K562 (cell line): ENCODE results near the gene DYNLT3. TPM values are rescaled to one million over a fixed set of nuclear protein-coding genes. Genes with fewer than 3 reads are reported as not detected.

Source experiments
- CCAR2 ChIP-seq: fragments of 200-400 bp; formaldehyde crosslinking; IDR thresholded peaks from 2 replicates; pipeline ENCODE4 v1.6.1; 2017; ENCODE audit warnings: mild to moderate bottlenecking, low read depth, low read length
- ESRRA ChIP-seq: fragments of 450-650 bp; IDR thresholded peaks from 2 replicates; pipeline ENCODE4 v1.6.1; 2014; ENCODE audit warnings: low read depth, mild to moderate bottlenecking, moderate library complexity, borderline replicate concordance
- FOXK2 ChIP-seq, 2 experiments: fragments of 450-650 bp; IDR thresholded peaks in 1 of 2; conservative IDR thresholded peaks in 1 of 2; 2 replicates each; pipeline ENCODE4 v1.6.1; 2016; ENCODE audit warnings: low read depth in 2 of 2, mild to moderate bottlenecking in 1 of 2
- KAT7 ChIP-seq: sonication (generic); formaldehyde crosslinking; IDR thresholded peaks from 2 replicates; pipeline ENCODE4 v1.8.0; 2022; ENCODE audit warnings: missing genetic modification reagents, mild to moderate bottlenecking, borderline replicate concordance
- MAFG ChIP-seq: fragments of 450-650 bp; conservative IDR thresholded peaks from 2 replicates; pipeline ENCODE4 v1.6.1; 2016; ENCODE audit warnings: missing genetic modification characterization, missing compliant biosample characterization
- NR2F6 ChIP-seq: fragments of 450-650 bp; formaldehyde crosslinking; IDR thresholded peaks from 2 replicates; pipeline ENCODE4 v1.4.0; 2020; ENCODE audit warnings: mild to moderate bottlenecking
- PCBP1 ChIP-seq: fragments of 200-400 bp; formaldehyde crosslinking; IDR thresholded peaks from 2 replicates; pipeline ENCODE4 v1.6.1; 2018; ENCODE audit warnings: mild to moderate bottlenecking, low read depth, low read length; ENCODE audit not compliant: poor library complexity, severe bottlenecking
- SMAD1 ChIP-seq: fragments of 150-350 bp; IDR thresholded peaks from 2 replicates; pipeline ENCODE4 v1.6.1; 2014; ENCODE audit warnings: low read length, low read depth; ENCODE audit not compliant: partially characterized antibody
- SMARCC2 ChIP-seq: fragments of 450-650 bp; IDR thresholded peaks from 2 replicates; pipeline ENCODE4 v1.6.1; 2017; ENCODE audit warnings: antibody characterized with exemption, moderate library complexity, mild to moderate bottlenecking, low read depth
- SPI1 ChIP-seq: IDR thresholded peaks from 2 replicates; pipeline ENCODE4 v1.6.1; 2011; ENCODE audit warnings: low read depth, low read length, control low read depth, borderline replicate concordance
- TCF3 ChIP-seq: sonication (generic); formaldehyde crosslinking; IDR thresholded peaks from 2 replicates; pipeline ENCODE4 v1.4.0; 2020; ENCODE audit warnings: mild to moderate bottlenecking, missing genetic modification reagents
- ZNF121 ChIP-seq: sonication (generic); formaldehyde crosslinking; conservative IDR thresholded peaks from 2 replicates; pipeline ENCODE4 v1.8.0; 2022; ENCODE audit warnings: missing genetic modification reagents
- ZNF134 ChIP-seq: fragments of 250-450 bp; sonication (Bioruptor Pico); conservative IDR thresholded peaks from 2 replicates; pipeline ENCODE4 v1.4.0; 2020
- ZNF184 ChIP-seq: sonication (generic); formaldehyde crosslinking; IDR thresholded peaks from 2 replicates; pipeline ENCODE4 v1.5.0; 2020; ENCODE audit warnings: missing genetic modification reagents
- ZNF217 ChIP-seq: sonication (generic); formaldehyde crosslinking; IDR thresholded peaks from 2 replicates; pipeline ENCODE4 v1.8.0; 2022; ENCODE audit warnings: mild to moderate bottlenecking, missing genetic modification reagents
- ZNF707 ChIP-seq: fragments of 250-450 bp; sonication (Bioruptor Pico); conservative IDR thresholded peaks from 2 replicates; pipeline ENCODE4 v1.8.0; 2022; ENCODE audit warnings: inconsistent platforms, mild to moderate bottlenecking, moderate library complexity
- polyA plus RNA-seq, 8 experiments: library from polyadenylated mRNA; depleted of rRNA in 4 of 8; stranded (reverse) in 5 of 8; unstranded in 3 of 8; fragments of >200 nt; fragmentation: Nextera tagmentation in 2 of 8; fragmentation: Illumina TruSeq in 1 of 8; extraction: Ambion mirVana in 2 of 8; extraction: Trizol in 1 of 8; gene quantifications; 2 replicates each; pipeline versions ENCODE4 v1.2.1 to v1.2.3, GENCODE V29; 2011 to 2014; ENCODE audit warnings: inconsistent platforms in 1 of 8, missing spikeins in 1 of 8
- total RNA-seq, 7 experiments: library from RNA; depleted of rRNA in 6 of 7; stranded (reverse); fragments of >200 nt in 6 of 7; fragmentation: Illumina TruSeq in 2 of 7; extraction: Trizol in 2 of 7; gene quantifications; 2 replicates each; pipeline versions ENCODE4 v1.2.1 to v1.2.3, GENCODE V29; 2011 to 2021; ENCODE audit warnings: low replicate concordance in 1 of 7
- TF ChIP-seq, protein P1 (sequence below): fragments of 150-350 bp; conservative IDR thresholded peaks from 2 replicates; pipeline ENCODE4 v1.6.1; 2014; ENCODE audit warnings: low read length
- TF ChIP-seq, protein P2 (sequence below): fragments of 450-650 bp; formaldehyde crosslinking; conservative IDR thresholded peaks from 2 replicates; pipeline ENCODE4 v1.4.0; 2022; ENCODE audit warnings: mild to moderate bottlenecking, missing genetic modification characterization
- TF ChIP-seq, protein P3 (sequence below): IDR thresholded peaks from 2 replicates; pipeline ENCODE4 v1.6.1; 2012; ENCODE audit warnings: low read depth, low read length, improper control_type of control experiment, borderline replicate concordance
- TF ChIP-seq, protein P4 (sequence below), 2 experiments: IDR thresholded peaks in 1 of 2; conservative IDR thresholded peaks in 1 of 2; 2 replicates each; pipeline ENCODE4 v1.6.1; 2016; ENCODE audit warnings: low read depth in 2 of 2, mild to moderate bottlenecking in 1 of 2, missing compliant biosample characterization in 1 of 2, missing genetic modification characterization in 1 of 2, moderate library complexity in 1 of 2

DYNLT3 gene
- total and polyA plus RNA-seq, 9 of the 15 experiments (the other 6 are each of a cell fraction or from before 2014, with no cell fraction given) = 4.5 to 17.5 (median 8.3) TPM

DNA sequence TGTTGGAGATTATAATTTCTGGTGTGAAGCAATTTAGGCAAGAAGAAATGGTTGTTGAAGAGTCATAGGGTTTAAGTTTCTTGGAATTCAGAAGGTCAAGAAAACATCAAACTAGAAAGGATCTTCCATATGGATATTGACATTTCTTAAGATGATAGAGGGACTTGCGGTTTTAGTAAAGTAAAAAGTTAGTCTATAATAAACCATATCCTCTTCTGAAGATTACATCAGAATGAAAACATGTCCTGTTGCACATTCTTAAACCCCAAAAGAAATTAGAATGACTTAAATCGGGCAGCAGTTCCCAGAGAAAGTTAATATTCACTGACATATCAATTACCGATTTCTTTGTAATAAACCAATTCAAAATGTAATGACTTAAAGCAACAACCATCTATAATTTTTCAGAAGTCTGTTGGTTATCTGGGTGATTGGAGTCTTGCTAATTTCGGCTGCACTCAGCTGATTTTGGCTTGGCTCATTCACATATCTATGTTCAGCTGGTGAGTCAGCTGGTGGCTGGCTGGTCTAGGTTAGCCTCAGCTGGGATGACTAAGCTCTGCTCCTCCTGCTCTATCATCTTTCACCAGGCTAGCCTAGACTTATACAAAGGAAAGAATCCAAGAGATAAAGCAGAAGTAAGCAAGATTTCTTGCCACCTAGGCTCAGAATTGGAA lies 24.4 kb upstream of the DYNLT3 start (continued):
- TF ChIP-seq, protein P1, sequence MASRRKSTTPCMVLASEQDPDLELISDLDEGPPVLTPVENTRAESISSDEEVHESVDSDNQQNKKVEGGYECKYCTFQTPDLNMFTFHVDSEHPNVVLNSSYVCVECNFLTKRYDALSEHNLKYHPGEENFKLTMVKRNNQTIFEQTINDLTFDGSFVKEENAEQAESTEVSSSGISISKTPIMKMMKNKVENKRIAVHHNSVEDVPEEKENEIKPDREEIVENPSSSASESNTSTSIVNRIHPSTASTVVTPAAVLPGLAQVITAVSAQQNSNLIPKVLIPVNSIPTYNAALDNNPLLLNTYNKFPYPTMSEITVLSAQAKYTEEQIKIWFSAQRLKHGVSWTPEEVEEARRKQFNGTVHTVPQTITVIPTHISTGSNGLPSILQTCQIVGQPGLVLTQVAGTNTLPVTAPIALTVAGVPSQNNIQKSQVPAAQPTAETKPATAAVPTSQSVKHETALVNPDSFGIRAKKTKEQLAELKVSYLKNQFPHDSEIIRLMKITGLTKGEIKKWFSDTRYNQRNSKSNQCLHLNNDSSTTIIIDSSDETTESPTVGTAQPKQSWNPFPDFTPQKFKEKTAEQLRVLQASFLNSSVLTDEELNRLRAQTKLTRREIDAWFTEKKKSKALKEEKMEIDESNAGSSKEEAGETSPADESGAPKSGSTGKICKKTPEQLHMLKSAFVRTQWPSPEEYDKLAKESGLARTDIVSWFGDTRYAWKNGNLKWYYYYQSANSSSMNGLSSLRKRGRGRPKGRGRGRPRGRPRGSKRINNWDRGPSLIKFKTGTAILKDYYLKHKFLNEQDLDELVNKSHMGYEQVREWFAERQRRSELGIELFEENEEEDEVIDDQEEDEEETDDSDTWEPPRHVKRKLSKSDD = no peak
- no peak for TF ChIP-seq PCBP1
- TF ChIP-seq, protein P2, sequence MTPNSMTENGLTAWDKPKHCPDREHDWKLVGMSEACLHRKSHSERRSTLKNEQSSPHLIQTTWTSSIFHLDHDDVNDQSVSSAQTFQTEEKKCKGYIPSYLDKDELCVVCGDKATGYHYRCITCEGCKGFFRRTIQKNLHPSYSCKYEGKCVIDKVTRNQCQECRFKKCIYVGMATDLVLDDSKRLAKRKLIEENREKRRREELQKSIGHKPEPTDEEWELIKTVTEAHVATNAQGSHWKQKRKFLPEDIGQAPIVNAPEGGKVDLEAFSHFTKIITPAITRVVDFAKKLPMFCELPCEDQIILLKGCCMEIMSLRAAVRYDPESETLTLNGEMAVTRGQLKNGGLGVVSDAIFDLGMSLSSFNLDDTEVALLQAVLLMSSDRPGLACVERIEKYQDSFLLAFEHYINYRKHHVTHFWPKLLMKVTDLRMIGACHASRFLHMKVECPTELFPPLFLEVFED (CRISPR knock-in tag) = no peak
- TF ChIP-seq SPI1 = no peak
- TF ChIP-seq ZNF217 (CRISPR knock-in tag) = no peak
- TF ChIP-seq ESRRA = no peak
- TF ChIP-seq ZNF134 (CRISPR knock-in tag) = no peak
- no peak for TF ChIP-seq SMAD1
- TF ChIP-seq CCAR2 = no peak
- no peak for TF ChIP-seq KAT7
- TF ChIP-seq SMARCC2 = no peak
- TF ChIP-seq ZNF121 = no peak
- TF ChIP-seq ZNF184 (CRISPR knock-in tag) = no peak
- peak; percentile 79 for TF ChIP-seq MAFG (tag)
- TF ChIP-seq, protein P3, sequence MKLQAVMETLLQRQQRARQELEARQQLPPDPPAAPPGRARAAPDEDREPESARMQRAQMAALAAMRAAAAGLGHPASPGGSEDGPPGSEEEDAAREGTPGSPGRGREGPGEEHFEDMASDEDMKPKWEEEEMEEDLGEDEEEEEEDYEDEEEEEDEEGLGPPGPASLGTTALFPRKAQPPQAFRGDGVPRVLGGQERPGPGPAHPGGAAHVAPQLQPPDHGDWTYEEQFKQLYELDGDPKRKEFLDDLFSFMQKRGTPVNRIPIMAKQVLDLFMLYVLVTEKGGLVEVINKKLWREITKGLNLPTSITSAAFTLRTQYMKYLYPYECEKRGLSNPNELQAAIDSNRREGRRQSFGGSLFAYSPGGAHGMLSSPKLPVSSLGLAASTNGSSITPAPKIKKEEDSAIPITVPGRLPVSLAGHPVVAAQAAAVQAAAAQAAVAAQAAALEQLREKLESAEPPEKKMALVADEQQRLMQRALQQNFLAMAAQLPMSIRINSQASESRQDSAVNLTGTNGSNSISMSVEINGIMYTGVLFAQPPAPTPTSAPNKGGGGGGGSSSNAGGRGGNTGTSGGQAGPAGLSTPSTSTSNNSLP = no peak
- peak; percentile 77 for TF ChIP-seq TCF3 (CRISPR knock-in tag)
- TF ChIP-seq FOXK2 (conservative IDR thresholded peaks at IDR 0.05 in 1 of 2, IDR thresholded peaks at IDR 0.05 in 1 of 2; ENCODE audit: low read depth in 2 of 2) = no peak
- TF ChIP-seq ZNF707 = no peak
- TF ChIP-seq, protein P4, sequence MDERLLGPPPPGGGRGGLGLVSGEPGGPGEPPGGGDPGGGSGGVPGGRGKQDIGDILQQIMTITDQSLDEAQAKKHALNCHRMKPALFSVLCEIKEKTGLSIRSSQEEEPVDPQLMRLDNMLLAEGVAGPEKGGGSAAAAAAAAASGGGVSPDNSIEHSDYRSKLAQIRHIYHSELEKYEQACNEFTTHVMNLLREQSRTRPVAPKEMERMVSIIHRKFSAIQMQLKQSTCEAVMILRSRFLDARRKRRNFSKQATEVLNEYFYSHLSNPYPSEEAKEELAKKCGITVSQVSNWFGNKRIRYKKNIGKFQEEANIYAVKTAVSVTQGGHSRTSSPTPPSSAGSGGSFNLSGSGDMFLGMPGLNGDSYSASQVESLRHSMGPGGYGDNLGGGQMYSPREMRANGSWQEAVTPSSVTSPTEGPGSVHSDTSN (CRISPR knock-in tag; IDR thresholded peaks at IDR 0.05; ENCODE audit: low read depth) = no peak
- TF ChIP-seq, protein P4 (tag; conservative IDR thresholded peaks at IDR 0.05; ENCODE audit: low read depth) = no peak
- TF ChIP-seq NR2F6 = no peak
